GM21360 (cell line): ENCODE measurements around the gene DEFB131A.
"Not testable (repeated sequence)": the region's sequence is repeated elsewhere in the genome, so short reads cannot be mapped to it uniquely, and the experiment has no call there.

Experiments
- ATAC-seq: cut with Tn5 transposase; IDR thresholded peaks from one replicate; pipeline ENCODE4 v1.9.1; 2021; ENCODE audit warnings: mild to moderate bottlenecking, moderate library complexity; ENCODE audit not compliant: unreplicated experiment

Gene DEFB131A, protein sequence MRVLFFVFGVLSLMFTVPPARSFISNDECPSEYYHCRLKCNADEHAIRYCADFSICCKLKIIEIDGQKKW

DNA sequence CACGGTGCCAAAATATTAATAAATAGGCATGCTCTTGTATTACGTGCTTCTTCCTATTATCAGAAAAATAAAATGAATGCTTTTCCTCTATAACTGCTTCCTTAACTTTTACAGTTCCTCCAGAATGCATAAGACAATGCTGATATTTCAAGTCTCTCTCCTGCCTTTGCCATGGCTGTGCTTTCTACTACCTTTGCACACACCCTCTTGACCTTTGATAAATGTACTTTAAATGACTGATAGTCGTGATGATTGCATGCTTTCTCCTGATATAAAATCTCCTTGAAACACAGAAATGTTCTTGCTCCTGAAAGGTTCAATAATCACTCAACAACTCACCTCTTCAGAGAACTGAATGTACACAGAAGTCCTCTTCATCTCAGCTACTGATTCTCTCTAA lies at the start of gene DEFB131A:
DEFB131A (plus strand) TSS at position 301 of the 400 bp plus-strand sequence. CDS start 120 bp downstream, outside the sequence.
- not testable (repeated sequence) for ATAC-seq

DNA sequence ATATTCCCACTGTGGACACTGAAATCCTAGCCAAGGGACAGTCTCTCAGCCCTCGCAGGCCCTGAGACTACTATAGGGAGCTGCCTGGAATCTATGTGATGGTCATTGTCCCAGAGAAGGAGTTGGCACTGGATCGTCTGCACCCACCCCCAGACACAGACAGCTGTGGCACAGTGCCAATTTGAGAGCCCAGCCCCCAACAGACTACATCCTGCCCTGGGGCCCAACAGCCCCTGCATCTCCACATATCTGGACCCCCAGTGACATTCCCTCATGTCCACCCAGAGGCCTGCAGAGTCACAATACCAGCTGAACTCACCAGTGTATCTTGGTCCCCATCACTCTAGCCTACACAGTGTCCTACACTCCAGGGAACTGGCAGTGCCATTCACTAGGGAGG lies 38.4 kb upstream of the DEFB131A start:
- ATAC-seq = not testable (repeated sequence)

DNA sequence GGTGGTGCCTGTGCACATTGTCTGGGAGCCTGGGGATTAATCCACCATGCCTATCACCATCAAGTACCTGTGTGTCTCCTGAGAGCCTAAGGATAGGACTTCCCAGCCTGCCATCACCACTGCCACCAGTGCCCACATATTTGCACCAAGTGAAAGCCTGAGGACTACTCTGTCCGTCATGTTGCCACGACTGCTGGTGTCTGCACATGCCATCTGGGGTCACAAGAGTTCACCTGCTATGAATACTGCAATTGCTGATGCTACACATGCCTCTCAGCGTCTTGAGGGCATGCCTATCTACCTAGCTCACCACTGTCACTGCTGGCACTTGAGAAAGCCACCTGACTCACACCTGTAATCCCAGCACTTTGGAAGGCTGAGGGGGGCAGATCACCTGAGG lies 37.7 kb upstream of the DEFB131A start:
- ATAC-seq = not testable (repeated sequence)

DNA sequence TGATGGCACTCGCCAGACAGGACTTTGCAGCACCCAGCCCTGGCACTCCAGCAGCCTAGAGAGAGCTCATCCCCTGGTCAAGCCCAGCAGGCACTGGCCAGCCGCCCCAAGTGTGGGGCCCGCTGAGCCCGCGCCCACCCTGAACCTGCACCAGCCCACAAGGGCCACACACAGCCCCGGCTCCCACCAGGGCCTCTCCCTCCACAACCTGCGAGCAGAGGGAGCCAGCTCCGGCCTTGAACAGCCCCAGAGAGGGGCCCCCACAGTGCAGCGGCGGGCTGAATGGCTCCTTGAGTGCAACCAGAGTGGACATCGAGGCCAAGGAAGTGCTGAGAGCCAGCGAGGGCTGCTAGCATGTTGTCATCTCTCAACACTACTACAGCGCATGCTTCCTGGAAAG lies 34.4 kb upstream of the DEFB131A start:
- no peak for ATAC-seq

DNA sequence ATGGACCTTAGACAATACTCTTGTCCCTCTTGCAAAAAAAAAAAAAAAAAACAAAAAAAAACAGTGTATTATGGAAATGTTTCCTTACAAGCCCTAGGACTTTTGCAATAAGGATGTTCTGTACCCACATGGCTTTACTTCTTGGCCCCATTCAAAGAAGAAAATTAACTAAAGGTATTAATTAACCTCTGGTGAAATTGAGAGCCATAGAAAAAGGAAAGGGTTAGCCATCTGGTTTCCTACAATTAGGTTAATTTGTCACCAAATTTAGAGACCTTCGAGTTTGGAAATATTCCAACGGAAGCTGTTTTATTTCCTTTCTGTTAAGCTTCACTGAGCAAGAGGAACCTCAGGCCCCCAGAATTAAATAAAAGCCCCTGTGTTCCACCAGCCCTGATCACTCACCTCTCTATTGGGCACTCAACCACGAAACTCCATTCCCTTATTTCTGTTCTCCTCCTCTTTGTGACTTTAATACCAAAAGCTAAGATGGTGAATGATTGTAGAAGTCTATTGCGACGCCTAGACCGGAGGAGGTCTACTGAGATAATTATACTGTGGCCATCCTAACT lies 22.2 kb upstream of the DEFB131A start:
- not testable (repeated sequence) for ATAC-seq

DNA sequence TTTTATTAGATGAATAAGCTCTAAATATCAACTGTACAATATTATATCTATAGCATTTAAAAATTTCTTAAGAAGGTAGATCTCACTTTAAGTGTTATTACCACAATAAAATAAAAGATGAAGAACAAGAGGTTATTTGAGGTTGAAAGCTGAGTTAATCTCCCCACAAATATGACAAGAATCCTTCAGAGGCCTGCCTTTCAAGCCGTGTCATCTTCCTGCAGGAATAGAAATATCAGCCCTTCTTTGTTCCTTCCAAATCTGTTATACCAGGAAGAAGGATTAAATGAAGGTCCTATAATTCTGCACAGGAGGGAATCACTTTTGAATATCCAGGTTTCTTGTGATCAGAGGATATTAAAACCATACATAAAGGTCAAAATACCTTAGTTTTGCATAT lies 18.3 kb upstream of the DEFB131A start:
- not testable (repeated sequence) for ATAC-seq

GRCh38 chr4:9430061-9430460 lies 14.2 kb upstream of the DEFB131A start:
- not testable (repeated sequence) for ATAC-seq

- not testable (repeated sequence) for ATAC-seq
Observed at GRCh38 chr4:9433320-9433719, 10.9 kb upstream of the DEFB131A start.

GRCh38 chr4:9436728-9437127 lies 7.5 kb upstream of the DEFB131A start:
- not testable (repeated sequence) for ATAC-seq

GRCh38 chr4:9442355-9442754 lies 1.9 kb upstream of the DEFB131A start:
- not testable (repeated sequence) for ATAC-seq

GRCh38 chr4:9444681-9445080 lies 467 bp downstream of the DEFB131A start:
- not testable (repeated sequence) for ATAC-seq

DNA sequence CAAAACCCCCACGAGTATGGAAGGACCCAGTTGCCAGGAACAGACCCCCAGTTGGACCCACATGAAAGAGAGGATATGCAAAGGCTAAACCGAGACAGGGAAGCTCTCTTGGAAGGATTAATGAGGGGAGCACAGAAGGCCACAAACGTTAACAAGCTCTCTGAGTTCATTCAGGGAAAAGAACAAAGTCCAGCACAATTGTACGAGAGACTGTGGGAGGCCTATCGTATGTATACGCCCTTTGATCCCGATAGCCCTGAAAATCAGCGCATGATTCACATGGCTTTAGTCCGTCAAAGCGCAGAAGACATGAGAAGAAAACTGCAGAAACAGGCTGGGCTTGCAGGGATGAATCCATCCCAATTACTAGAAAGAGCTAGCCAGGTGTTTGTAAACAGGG lies 8.0 kb downstream of the DEFB131A start:
- ATAC-seq = not testable (repeated sequence)

GRCh38 chr4:9454284-9454683 lies 10.1 kb downstream of the DEFB131A start:
- not testable (repeated sequence) for ATAC-seq

GRCh38 chr4:9455046-9455445 lies 10.8 kb downstream of the DEFB131A start:
- ATAC-seq = not testable (repeated sequence)

DNA sequence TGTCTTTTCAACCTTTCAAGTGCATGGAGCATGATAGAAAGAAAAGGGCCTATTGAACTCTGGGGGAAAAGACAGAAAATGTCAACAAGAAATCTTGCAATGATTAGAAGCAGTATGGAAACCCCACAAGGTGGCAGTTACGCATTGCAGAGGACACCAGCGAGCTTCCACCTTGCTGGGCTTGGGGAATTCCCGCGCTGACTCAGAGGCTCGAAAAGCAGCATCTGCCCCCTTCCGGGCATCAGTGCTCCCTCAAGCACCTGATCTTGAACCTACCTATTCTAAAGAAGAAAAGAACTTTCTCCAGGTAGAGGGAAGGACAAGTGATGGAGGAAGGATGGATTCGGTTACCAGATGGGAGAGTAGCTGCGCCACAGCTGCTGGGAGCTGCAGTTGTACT lies 35.3 kb downstream of the DEFB131A start:
- not testable (repeated sequence) for ATAC-seq

GRCh38 chr4:9480066-9480465 lies 35.9 kb downstream of the DEFB131A start:
- not testable (repeated sequence) for ATAC-seq

- not testable (repeated sequence) for ATAC-seq
Observed at GRCh38 chr4:9482871-9483270, 38.7 kb downstream of the DEFB131A start.

GRCh38 chr4:9483682-9484081 lies 39.5 kb downstream of the DEFB131A start:
- not testable (repeated sequence) for ATAC-seq

- ATAC-seq = not testable (repeated sequence)
Observed at GRCh38 chr4:9486880-9487279, 42.7 kb downstream of the DEFB131A start.

GRCh38 chr4:9488796-9489195 lies 44.6 kb downstream of the DEFB131A start:
- not testable (repeated sequence) for ATAC-seq

DNA sequence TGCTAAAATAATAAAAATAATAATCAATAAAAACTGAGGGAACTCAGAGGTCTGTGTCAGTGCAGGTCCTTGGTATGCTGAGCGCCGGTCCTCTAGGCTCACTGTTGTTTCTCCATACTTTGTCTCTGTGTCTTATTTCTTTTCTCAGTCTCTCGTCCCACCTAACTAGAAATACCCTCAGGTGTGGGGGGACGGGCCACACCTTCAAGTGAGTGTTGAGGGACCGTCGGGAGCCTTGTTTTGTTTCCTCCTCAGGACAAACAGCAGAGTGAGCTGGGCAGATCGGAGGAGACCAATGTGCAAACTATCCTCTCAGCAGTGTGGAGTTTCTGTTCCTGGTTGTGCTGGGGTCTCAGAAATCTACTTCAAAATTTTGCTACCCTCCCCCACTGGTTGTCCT lies 46.3 kb downstream of the DEFB131A start:
- ATAC-seq = not testable (repeated sequence)

DNA sequence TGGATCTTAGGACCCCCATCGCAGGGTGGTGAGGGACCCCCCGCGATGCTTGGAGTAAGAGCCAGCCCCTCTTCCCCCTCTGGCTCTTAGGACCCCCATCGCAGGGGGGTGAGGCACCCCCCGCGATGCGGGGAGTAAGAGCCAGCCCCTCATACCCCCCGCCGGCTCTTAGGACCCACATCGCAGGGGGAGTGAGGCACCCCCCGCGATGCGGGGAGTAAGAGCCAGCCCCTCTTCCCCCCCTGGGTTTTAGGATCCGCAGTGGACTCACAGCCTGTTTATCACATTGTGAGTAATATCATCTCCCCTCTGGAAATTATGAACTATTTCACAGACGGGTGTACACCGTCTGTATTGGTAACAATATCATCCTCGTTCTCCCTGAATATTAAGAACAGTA lies 46.8 kb downstream of the DEFB131A start:
- not testable (repeated sequence) for ATAC-seq

- not testable (repeated sequence) for ATAC-seq
Observed at GRCh38 chr4:9493589-9493988, 49.4 kb downstream of the DEFB131A start.
